ENCODE data around the gene DNAJA4. TPM values are rescaled to one million over a fixed set of nuclear protein-coding genes. Genes with fewer than 3 reads are reported as not detected.
"Not testable (repeated sequence)": the region's sequence is repeated elsewhere in the genome, so short reads cannot be mapped to it uniquely, and the experiment has no call there.

DNAJA4 gene
- total and polyA plus RNA-seq, 8 donors = 11.4 to 53.6 (median 30.3) TPM; not detected in 1

- H3K27me3 ChIP-seq = peaks cover 0 to 6% (median 0%) of the 10 kb centered on the region in 3 donors
- peak in 1 of 2 donors; percentile 30 for DNase-seq
- peaks cover 0 to 20% (median 14%) of the 10 kb centered on the region in 4 donors for H3K4me1 ChIP-seq
- no peak overlapping the region for H3K27ac ChIP-seq
- H3K4me3 ChIP-seq = no peak overlapping the region
- intact Hi-C loops (cut with DNase I; ENCODE audit: low total_unique reads) = loop anchor here (5.0 kb wide), 1 partner anchor 130 kb away; no protein-coding TSS in a partner anchor
- TF ChIP-seq EP300 (IDR thresholded peaks at IDR 0.05) = no peak
- WGBS, 5 donors = 72 to 83% (median 75%) methylated on average over 5 of the region's 5 CpGs
- H3K36me3 ChIP-seq = no peaks in the 10 kb centered on the region
- no peaks in the 10 kb centered on the region for H3K9me3 ChIP-seq
These were observed 22.2 kb upstream of the DNAJA4 start for GRCh38 chr15:78242128-78242527.

GRCh38 chr15:78243058-78243457, 21.3 kb upstream of the DNAJA4 start:
- H3K4me1 ChIP-seq = peaks cover 0 to 20% (median 14%) of the 10 kb centered on the region in 4 donors
- TF ChIP-seq POLR2A (IDR thresholded peaks at IDR 0.05) = no peak
- TF ChIP-seq CTCF (IDR thresholded peaks at IDR 0.05) = no peak
- no peak for TF ChIP-seq POLR2AphosphoS5 (IDR thresholded peaks at IDR 0.05)
- TF ChIP-seq EP300 (IDR thresholded peaks at IDR 0.05) = no peak
- H3K27me3 ChIP-seq = peaks cover 0 to 6% (median 0%) of the 10 kb centered on the region in 3 donors
- WGBS, 5 donors = 64 to 87% (median 85%) methylated on average over 6 of the region's 6 CpGs
- no peaks in the 10 kb centered on the region for H3K36me3 ChIP-seq
- DNase-seq = no peak
- H3K27ac ChIP-seq = no peak overlapping the region
- no peaks in the 10 kb centered on the region for H3K9me3 ChIP-seq
- intact Hi-C loops (cut with DNase I; ENCODE audit: low total_unique reads) = loop anchor here (5.0 kb wide), 1 partner anchor 131 kb away; no protein-coding TSS in a partner anchor
- no peak overlapping the region for H3K4me3 ChIP-seq

- DNase-seq = peak; percentile 62 to 73
- no peaks in the 10 kb centered on the region for H3K36me3 ChIP-seq
- peaks cover 0 to 20% (median 14%) of the 10 kb centered on the region in 4 donors for H3K4me1 ChIP-seq
- intact Hi-C loops (cut with DNase I; ENCODE audit: low total_unique reads) = loop anchor here (5.0 kb wide), 1 partner anchor 131 kb away; no protein-coding TSS in a partner anchor
- H3K27ac ChIP-seq = no peak overlapping the region
- 21 to 51% (median 25%) methylated on average over 5 to 6 of the region's 6 CpGs for WGBS, 5 donors
- peaks cover 0 to 6% (median 0%) of the 10 kb centered on the region in 3 donors for H3K27me3 ChIP-seq
- no peak for TF ChIP-seq POLR2A (IDR thresholded peaks at IDR 0.05)
- no peak for TF ChIP-seq EP300 (IDR thresholded peaks at IDR 0.05)
- TF ChIP-seq CTCF (IDR thresholded peaks at IDR 0.05) = no peak
- TF ChIP-seq POLR2AphosphoS5 (IDR thresholded peaks at IDR 0.05) = no peak
- H3K4me3 ChIP-seq = no peak overlapping the region
- H3K9me3 ChIP-seq = no peaks in the 10 kb centered on the region
These were observed 20.8 kb upstream of the DNAJA4 start for GRCh38 chr15:78243491-78243941.

GRCh38 chr15:78244101-78244500, 20.3 kb upstream of the DNAJA4 start:
- H3K9me3 ChIP-seq = no peaks in the 10 kb centered on the region
- H3K27me3 ChIP-seq = peaks cover 0 to 6% (median 0%) of the 10 kb centered on the region in 3 donors
- peaks cover 0 to 20% (median 14%) of the 10 kb centered on the region in 4 donors for H3K4me1 ChIP-seq
- 48 to 76% (median 55%) methylated on average over 6 of the region's 6 CpGs for WGBS, 5 donors
- no peak overlapping the region for H3K4me3 ChIP-seq
- no peaks in the 10 kb centered on the region for H3K36me3 ChIP-seq
- H3K27ac ChIP-seq = no peak overlapping the region
- intact Hi-C loops (cut with DNase I; ENCODE audit: low total_unique reads) = loop anchor here (5.0 kb wide), 1 partner anchor 132 kb away; no protein-coding TSS in a partner anchor
- no peak for TF ChIP-seq POLR2AphosphoS5 (IDR thresholded peaks at IDR 0.05)
- TF ChIP-seq EP300 (IDR thresholded peaks at IDR 0.05) = no peak
- no peak for TF ChIP-seq CTCF (IDR thresholded peaks at IDR 0.05)
- TF ChIP-seq POLR2A (IDR thresholded peaks at IDR 0.05) = no peak
- DNase-seq = peak; percentile 32 to 63

- H3K9me3 ChIP-seq = no peaks in the 10 kb centered on the region
- peaks cover 0 to 20% (median 14%) of the 10 kb centered on the region in 4 donors for H3K4me1 ChIP-seq
- DNase-seq = no peak
These were observed 19.5 kb upstream of the DNAJA4 start for GRCh38 chr15:78244893-78245292.

GRCh38 chr15:78245392-78245791, 19.0 kb upstream of the DNAJA4 start:
- H3K27me3 ChIP-seq; H3K4me3 ChIP-seq; H3K27ac ChIP-seq; intact Hi-C loops (cut with DNase I; ENCODE audit: low total_unique reads); DNase-seq; H3K9me3 ChIP-seq; H3K36me3 ChIP-seq: not testable (repeated sequence)
- H3K4me1 ChIP-seq = peaks cover 0 to 20% (median 14%) of the 10 kb centered on the region in 4 donors
- WGBS, 5 donors = 79 to 87% (median 85%) methylated on average over 13 to 14 of the region's 14 CpGs

More at GRCh38 chr15:78244893-78245292, 19.5 kb upstream of the DNAJA4 start:
- intact Hi-C loops (cut with DNase I; ENCODE audit: low total_unique reads) = loop anchor here (5.0 kb wide), 1 partner anchor 133 kb away; no protein-coding TSS in a partner anchor
- no peak for TF ChIP-seq POLR2AphosphoS5 (IDR thresholded peaks at IDR 0.05)
- TF ChIP-seq CTCF (IDR thresholded peaks at IDR 0.05) = no peak
- TF ChIP-seq EP300 (IDR thresholded peaks at IDR 0.05) = no peak
- TF ChIP-seq POLR2A (IDR thresholded peaks at IDR 0.05) = no peak
- no peak overlapping the region for H3K4me3 ChIP-seq
- WGBS, 5 donors = 66 to 87% (median 76%) methylated on average over 6 to 7 of the region's 7 CpGs
- no peaks in the 10 kb centered on the region for H3K36me3 ChIP-seq
- H3K27ac ChIP-seq = no peak overlapping the region
- H3K27me3 ChIP-seq = peaks cover 0 to 6% (median 0%) of the 10 kb centered on the region in 3 donors

- H3K4me1 ChIP-seq = peaks cover 0 to 15% (median 14%) of the 10 kb centered on the region in 4 donors
- DNase-seq; H3K4me3 ChIP-seq; H3K9me3 ChIP-seq; H3K27ac ChIP-seq; H3K27me3 ChIP-seq; intact Hi-C loops (cut with DNase I; ENCODE audit: low total_unique reads); H3K36me3 ChIP-seq: not testable (repeated sequence)
- WGBS, 5 donors = 93 to 98% (median 97%) methylated on average over 8 to 39 of the region's 39 CpGs
These were observed 18.3 kb upstream of the DNAJA4 start for GRCh38 chr15:78245976-78246620.

Measured in stomach (tissue), 9 donors.